ENCODE data around the gene GPSM1. TPM values are rescaled to one million over a fixed set of nuclear protein-coding genes. Genes with fewer than 3 reads are reported as not detected.

GPSM1 gene
- total RNA-seq, 3 donors from 2014 or later: 2.4 to 15.0 (median 4.2) TPM

DNA sequence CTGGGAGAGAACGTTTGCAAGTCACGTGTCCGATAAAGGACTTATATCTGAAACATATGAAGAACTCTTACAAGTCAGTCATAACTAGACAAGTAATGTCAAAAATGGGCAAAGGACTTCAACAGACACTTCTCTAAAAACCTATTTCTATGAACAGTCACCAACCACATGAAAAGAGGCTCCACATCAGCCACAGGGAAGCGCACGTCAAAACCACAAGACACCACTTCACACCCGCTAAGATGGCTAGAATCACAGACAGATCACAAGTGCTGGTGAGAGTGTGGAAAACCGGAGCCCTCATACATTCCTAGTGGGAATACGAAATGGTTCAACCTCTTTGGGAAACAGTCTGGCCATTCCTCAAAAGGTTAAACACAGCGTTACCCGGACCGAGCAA is 57.7 kb downstream of the GPSM1 start:
- Histone ChIP-seq H3K36me3 (ENCODE audit: low read depth) (peaks cover 6% of the 10 kb centered on the region), H3K4me3 (no peak overlapping the region), H3K9me3 (no peaks in the 10 kb centered on the region), H3K4me1 (ENCODE audit: low read depth) (no peaks in the 10 kb centered on the region)
- no peak for DNase-seq
- no peak for ATAC-seq
- TF ChIP-seq, protein P1, sequence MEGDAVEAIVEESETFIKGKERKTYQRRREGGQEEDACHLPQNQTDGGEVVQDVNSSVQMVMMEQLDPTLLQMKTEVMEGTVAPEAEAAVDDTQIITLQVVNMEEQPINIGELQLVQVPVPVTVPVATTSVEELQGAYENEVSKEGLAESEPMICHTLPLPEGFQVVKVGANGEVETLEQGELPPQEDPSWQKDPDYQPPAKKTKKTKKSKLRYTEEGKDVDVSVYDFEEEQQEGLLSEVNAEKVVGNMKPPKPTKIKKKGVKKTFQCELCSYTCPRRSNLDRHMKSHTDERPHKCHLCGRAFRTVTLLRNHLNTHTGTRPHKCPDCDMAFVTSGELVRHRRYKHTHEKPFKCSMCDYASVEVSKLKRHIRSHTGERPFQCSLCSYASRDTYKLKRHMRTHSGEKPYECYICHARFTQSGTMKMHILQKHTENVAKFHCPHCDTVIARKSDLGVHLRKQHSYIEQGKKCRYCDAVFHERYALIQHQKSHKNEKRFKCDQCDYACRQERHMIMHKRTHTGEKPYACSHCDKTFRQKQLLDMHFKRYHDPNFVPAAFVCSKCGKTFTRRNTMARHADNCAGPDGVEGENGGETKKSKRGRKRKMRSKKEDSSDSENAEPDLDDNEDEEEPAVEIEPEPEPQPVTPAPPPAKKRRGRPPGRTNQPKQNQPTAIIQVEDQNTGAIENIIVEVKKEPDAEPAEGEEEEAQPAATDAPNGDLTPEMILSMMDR (IDR thresholded peaks at IDR 0.05): no peak
- intact Hi-C loops (cut with DNase I, micrococcal nuclease): no loop called here

DNA sequence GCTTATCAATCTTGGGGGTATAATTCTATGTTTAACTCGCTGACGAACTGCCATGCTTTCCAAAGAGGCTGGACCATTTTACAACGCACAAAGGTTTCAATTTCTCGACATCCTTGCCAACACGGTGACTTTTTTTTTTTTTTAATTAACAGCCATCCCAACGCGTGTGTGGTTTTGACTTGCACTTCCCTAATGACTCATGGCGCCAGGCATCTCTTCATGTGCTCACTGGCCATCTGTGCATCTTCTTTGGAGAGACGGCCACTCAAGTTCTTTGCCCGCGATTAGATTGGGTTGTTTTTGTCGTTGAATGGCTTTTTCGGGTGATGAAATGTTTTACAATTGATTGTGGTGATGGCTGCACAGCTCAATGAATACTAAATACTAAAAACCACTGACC is 58.7 kb downstream of the GPSM1 start:
- Histone ChIP-seq H3K9me3 (no peaks in the 10 kb centered on the region), H3K4me1 (ENCODE audit: low read depth) (no peaks in the 10 kb centered on the region), H3K4me3 (no peak overlapping the region), H3K36me3 (ENCODE audit: low read depth) (peaks cover 6% of the 10 kb centered on the region)
- no peak for ATAC-seq
- no peak for DNase-seq
- intact Hi-C loops (cut with DNase I, micrococcal nuclease): no loop called here
- TF ChIP-seq, protein P1 (IDR thresholded peaks at IDR 0.05): no peak

DNA sequence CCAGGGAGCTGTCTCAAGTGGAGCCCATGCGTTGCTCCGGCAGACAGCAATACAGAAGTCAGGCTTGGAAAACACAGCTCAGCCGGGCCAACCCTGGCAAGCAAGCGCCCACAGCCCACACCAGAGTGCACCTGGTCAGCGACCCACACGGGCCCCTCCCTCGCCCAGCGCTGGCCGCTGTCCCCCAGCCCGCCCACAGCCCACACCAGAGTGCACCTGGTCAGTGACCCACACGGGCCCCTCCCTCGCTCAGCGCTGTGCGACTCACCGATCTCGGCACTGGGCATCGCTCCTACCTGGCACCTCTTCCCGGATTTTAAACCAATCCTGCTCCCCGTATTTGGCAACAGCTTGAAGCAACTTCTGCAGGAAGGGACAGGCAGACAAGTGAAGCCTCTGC is 59.9 kb downstream of the GPSM1 start:
- peaks cover 6% of the 10 kb centered on the region for H3K36me3 ChIP-seq (ENCODE audit: low read depth)
- TF ChIP-seq, protein P1 (IDR thresholded peaks at IDR 0.05): no peak
- ATAC-seq: no peak
- no peak overlapping the region for H3K4me3 ChIP-seq
- intact Hi-C loops (cut with DNase I, micrococcal nuclease): no loop called here
- H3K9me3 ChIP-seq: no peaks in the 10 kb centered on the region
- DNase-seq: no peak
- no peaks in the 10 kb centered on the region for H3K4me1 ChIP-seq (ENCODE audit: low read depth)

DNA sequence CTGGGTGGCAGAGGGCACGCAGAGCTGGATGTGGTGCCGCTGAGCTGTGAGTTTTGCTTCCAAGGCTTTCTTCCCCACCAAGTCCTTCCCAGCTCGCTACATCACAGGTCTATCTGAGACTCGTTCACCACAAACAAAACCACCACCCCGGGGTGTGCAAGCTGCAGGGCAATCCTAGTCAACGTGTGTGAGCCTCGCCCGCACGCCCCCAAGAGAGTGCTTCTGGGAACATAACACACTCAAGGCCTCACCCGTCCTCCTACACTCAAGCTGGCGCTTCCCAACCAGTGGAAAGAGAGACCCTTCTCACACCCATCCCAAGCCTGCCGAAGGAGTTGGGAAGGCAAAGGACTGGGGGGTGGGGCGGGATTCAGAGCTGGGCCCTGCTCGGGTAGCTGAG is 62.1 kb downstream of the GPSM1 start:
- ATAC-seq (no peak), DNase-seq (no peak)
- Histone ChIP-seq H3K4me1 (ENCODE audit: low read depth) (no peaks in the 10 kb centered on the region), H3K36me3 (ENCODE audit: low read depth) (no peaks in the 10 kb centered on the region), H3K4me3 (no peak overlapping the region), H3K9me3 (no peaks in the 10 kb centered on the region)
- intact Hi-C loops (cut with DNase I, micrococcal nuclease): no loop called here
- TF ChIP-seq, protein P1 (IDR thresholded peaks at IDR 0.05): no peak

DNA sequence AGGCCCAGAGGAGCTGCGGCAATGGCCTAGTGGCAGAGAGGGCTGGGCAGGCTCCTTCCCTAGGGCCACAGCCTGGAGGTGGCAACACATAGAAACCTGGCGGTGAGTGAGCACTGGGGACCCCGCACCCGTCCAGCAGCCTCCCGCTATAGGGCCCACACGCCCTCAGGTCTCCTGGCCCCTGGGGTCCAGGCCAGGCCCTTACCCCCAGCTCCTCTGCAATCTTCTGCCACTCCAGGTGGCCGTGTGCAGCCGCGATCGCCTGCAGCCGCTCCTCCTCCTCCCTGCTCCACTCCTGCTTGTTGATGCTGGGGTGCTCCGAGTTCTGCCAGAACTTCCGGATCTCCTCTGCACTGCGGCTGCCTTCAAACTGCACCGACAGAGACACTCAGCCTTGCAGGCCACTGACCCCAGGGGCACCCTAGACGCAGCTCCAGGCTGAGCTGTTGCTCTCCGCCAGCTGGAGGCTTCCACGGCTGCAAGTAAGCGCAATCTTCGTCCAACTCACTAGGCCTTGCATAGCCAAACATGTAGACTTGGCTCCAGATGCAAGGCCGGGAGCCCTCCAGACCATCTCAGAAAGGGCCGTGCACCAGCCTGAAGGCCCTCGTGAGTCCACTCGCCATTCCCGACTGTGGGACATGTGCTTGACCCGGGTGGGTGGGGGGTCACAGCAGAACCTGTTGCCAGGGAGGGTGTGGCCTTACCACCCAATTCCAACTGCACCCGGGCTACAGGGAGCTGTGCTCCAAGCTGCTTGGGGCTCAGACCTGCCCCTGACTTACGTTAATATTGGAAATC is 64.6 kb downstream of the GPSM1 start:
- H3K36me3 ChIP-seq (ENCODE audit: low read depth): no peaks in the 10 kb centered on the region
- ATAC-seq: no peak
- TF ChIP-seq, protein P1 (IDR thresholded peaks at IDR 0.05): no peak

More for the DNA sequence above, 64.6 kb downstream of the GPSM1 start:
- DNase-seq: no peak
- Histone ChIP-seq H3K9me3 (no peaks in the 10 kb centered on the region), H3K4me3 (no peak overlapping the region), H3K4me1 (ENCODE audit: low read depth) (peaks cover 8% of the 10 kb centered on the region)
- intact Hi-C loops (cut with DNase I, micrococcal nuclease): no loop called here

Data from mucosa of descending colon (tissue), 3 donors.